Ovary (tissue), 9 donors: ENCODE data around the gene HTATSF1. TPM values are rescaled to one million over a fixed set of nuclear protein-coding genes. Genes with fewer than 3 reads are reported as not detected.

Experiments used
- DNase-seq, 5 donors: peaks; one replicate each; pipeline ENCODE4 v3.0.0-alpha.2; 2019 to 2020
- H3K27ac ChIP-seq, 2 donors: fragments of 200-600 bp; one replicate each; pipeline versions ENCODE4 v1.5.1 to v1.8.0; 2019 to 2022
- H3K27me3 ChIP-seq: fragments of 200-600 bp; one replicate; pipeline ENCODE4 v1.8.0; 2022
- H3K36me3 ChIP-seq: fragments of 200-600 bp; sonication (generic); one replicate; pipeline ENCODE4 v1.5.1; 2019
- H3K4me1 ChIP-seq: one replicate; pipeline ENCODE4 v1.8.1; 2013; ENCODE audit warnings: mild to moderate bottlenecking, moderate library complexity; ENCODE audit not compliant: insufficient read depth
- H3K4me3 ChIP-seq: fragments of 200-600 bp; sonication (generic); one replicate; pipeline ENCODE4 v1.5.1; 2017
- H3K9me3 ChIP-seq, 2 donors: fragments of 200-600 bp in 1 of 2; sonication (generic) in 1 of 2; one replicate each; pipeline versions ENCODE4 v1.5.1 to v1.8.1; 2013 to 2019; ENCODE audit warnings: mild to moderate bottlenecking in 1 of 2, moderate library complexity in 1 of 2
- CTCF ChIP-seq, 3 donors: fragments of 450-650 bp in 2 of 3; fragments of 200-600 bp in 1 of 3; IDR thresholded peaks; one replicate each; pipeline versions ENCODE4 v1.5.1 to v1.8.0; 2016 to 2022; ENCODE audit warnings: antibody characterized with exemption in 3 of 3, mild to moderate bottlenecking in 1 of 3
- EP300 ChIP-seq: sonication (generic); formaldehyde crosslinking; IDR thresholded peaks from one replicate; pipeline ENCODE4 v1.6.1; 2017; ENCODE audit warnings: antibody characterized with exemption
- POLR2A ChIP-seq: fragments of 450-650 bp; IDR thresholded peaks from one replicate; pipeline ENCODE4 v1.6.1; 2017; ENCODE audit warnings: antibody characterized with exemption, mild to moderate bottlenecking, moderate library complexity
- WGBS, 3 donors: extraction: QIAGEN DNeasy Blood & Tissue Kit in 1 of 3; methylation state at CpG; one replicate each; pipeline versions ENCODE4 v1.1.5 to v1.1.7; 2013 to 2017; 5-methylcytosine and 5-hydroxymethylcytosine counted together
- intact Hi-C, 4 donors: fragments of 100-400 bp; cut with DNase I; formaldehyde crosslinking; loops; one replicate each; pipeline versions ENCODE4 v1.11.0 to v1.15.1; 2022 to 2023
- polyA plus RNA-seq, 2 donors: library from polyadenylated mRNA; stranded (reverse); fragments of 200-250 nt in 1 of 2; fragments of 350-450 nt in 1 of 2; fragmentation: Illumina TruSeq in 1 of 2; extraction: RNeasy Lipid Tissue Mini Kit (QIAGEN cat#74804) in 1 of 2; gene quantifications; one replicate each; pipeline ENCODE4 v1.2.3, GENCODE V29; 2013 to 2014
- total RNA-seq, 7 donors: library from RNA; depleted of rRNA in 2 of 7; stranded (reverse); fragments of >200 nt in 2 of 7; fragmentation: NEBNext Ultra II Directional in 3 of 7; extraction: Animal tissue kit (Norgen Biotek cat#: 25700) in 3 of 7; gene quantifications; one replicate each; pipeline versions ENCODE4 v1.1.0 to v1.2.4, GENCODE V29; 2016 to 2023
- donor health status: DM: no; HTN: no; CAD: no; lungs with moderate emphysema.
- donor health status: DM: no; HTN: no; CAD: no.
- donor health status: Bipolar disorder and iron deficiency.
- donor health status: DM: yes; HTN: yes; CAD: no.
- donor health status: DM: no; HTN: no; CAD: no.
- donor health status: DM: yes; HTN: yes; CAD: no.

HTATSF1 gene
- total and polyA plus RNA-seq, 9 donors, result 44.2 to 72.3 (median 58.8) TPM

- no peaks in the 10 kb centered on the region for H3K36me3 ChIP-seq
- H3K4me1 ChIP-seq, result no peaks in the 10 kb centered on the region
- no peak for DNase-seq
- 56 to 89% (median 72%) methylated on average over 3 of the region's 3 CpGs for WGBS, 3 donors
- intact Hi-C loops, result no loop called here
- no peak overlapping the region for H3K4me3 ChIP-seq
- H3K27ac ChIP-seq, result no peak overlapping the region
- H3K27me3 ChIP-seq, result no peaks in the 10 kb centered on the region
- H3K9me3 ChIP-seq, result no peaks in the 10 kb centered on the region
- TF ChIP-seq POLR2A (no peak), EP300 (no peak), CTCF (IDR thresholded peaks at IDR 0.05) (no peak)
Measured at GRCh38 chrX:136464589-136464988, 32.8 kb upstream of the HTATSF1 start.

- Histone ChIP-seq H3K36me3 (no peaks in the 10 kb centered on the region), H3K27ac (no peak overlapping the region), H3K4me1 (no peaks in the 10 kb centered on the region), H3K27me3 (no peaks in the 10 kb centered on the region), H3K9me3 (no peaks in the 10 kb centered on the region), H3K4me3 (no peak overlapping the region)
- TF ChIP-seq CTCF (IDR thresholded peaks at IDR 0.05) (no peak), EP300 (no peak), POLR2A (no peak)
- DNase-seq, result no peak
- 36 to 52% (median 50%) methylated on average over 3 of the region's 3 CpGs for WGBS, 3 donors
- intact Hi-C loops, result no loop called here
Measured at GRCh38 chrX:136467303-136467702, 30.1 kb upstream of the HTATSF1 start.

- Histone ChIP-seq H3K4me1 (no peaks in the 10 kb centered on the region), H3K27me3 (no peaks in the 10 kb centered on the region), H3K36me3 (no peaks in the 10 kb centered on the region), H3K27ac (no peak overlapping the region), H3K9me3 (no peaks in the 10 kb centered on the region), H3K4me3 (no peak overlapping the region)
- intact Hi-C loops, result no loop called here
- DNase-seq, result no peak
- TF ChIP-seq EP300 (no peak), CTCF (IDR thresholded peaks at IDR 0.05) (no peak), POLR2A (no peak)
- 71 to 85% (median 81%) methylated on average over 2 of the region's 2 CpGs for WGBS, 3 donors
Measured at GRCh38 chrX:136468391-136469103, 28.8 kb upstream of the HTATSF1 start.

GRCh38 chrX:136473663-136474062 is 23.7 kb upstream of the HTATSF1 start:
- H3K9me3 ChIP-seq, result no peaks in the 10 kb centered on the region
- no peak overlapping the region for H3K4me3 ChIP-seq
- H3K27ac ChIP-seq, result no peak overlapping the region
- no peaks in the 10 kb centered on the region for H3K27me3 ChIP-seq
- WGBS, 3 donors, result 56 to 65% (median 63%) methylated on average over 4 of the region's 4 CpGs
- intact Hi-C loops, result no loop called here
- TF ChIP-seq EP300, result no peak
- TF ChIP-seq CTCF (IDR thresholded peaks at IDR 0.05), result no peak
- no peak for TF ChIP-seq POLR2A
- no peaks in the 10 kb centered on the region for H3K4me1 ChIP-seq
- DNase-seq, result no peak
- no peaks in the 10 kb centered on the region for H3K36me3 ChIP-seq
